NCI-H345 (cell line): Measurements from ENCODE around the gene CEP250.
"Not testable (repeated sequence)": the region's sequence is repeated elsewhere in the genome, so short reads cannot be mapped to it uniquely, and the experiment has no call there.

Source experiments
- DNase-seq: peaks from one replicate; lab custom pipeline; 2025; lab: John Stamatoyannopoulos, UW

The CEP250 gene

DNA sequence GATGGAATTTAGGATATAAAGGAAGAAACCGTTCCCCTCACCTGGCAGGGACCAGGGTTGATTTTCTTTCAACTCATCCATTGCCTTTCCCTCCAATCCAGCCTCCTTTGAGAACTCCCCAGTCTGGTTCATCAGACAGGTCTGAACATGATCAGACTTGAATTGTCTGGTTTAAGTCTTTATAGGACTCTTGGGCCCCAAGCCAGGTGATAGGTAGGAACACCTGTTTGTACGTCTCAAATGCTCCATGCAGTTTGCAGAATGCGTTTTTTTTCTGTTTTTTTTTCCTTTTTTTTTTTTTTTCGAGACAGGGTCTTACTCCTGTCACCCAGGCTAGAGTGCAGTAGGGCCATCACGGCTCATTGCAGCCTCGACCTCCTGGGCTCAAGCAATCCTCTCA is 4.1 kb upstream of the CEP250 start:
- peak; percentile 91 for DNase-seq

GRCh38 chr20:35453647-35454046 is 1.8 kb upstream of the CEP250 start:
- DNase-seq = no peak

DNA sequence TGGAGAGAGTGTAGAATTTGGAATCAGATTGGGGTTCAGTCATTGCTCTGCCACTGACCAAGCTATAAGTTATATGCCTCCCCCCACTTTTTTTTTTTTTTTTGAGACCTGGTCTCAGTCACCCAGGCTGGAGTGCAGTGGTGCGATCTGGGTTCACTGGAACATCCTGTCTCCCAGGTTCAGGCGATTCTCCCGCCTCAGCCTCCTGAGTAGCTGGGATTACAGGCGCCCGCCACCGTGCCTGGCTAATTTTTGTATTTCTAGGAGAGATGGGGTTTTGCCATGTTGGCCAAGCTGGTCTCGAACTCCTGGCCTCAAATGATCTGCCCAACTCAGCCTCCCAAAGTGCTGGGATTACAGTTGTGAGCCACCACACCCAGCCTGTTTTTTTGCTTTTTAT is 1.3 kb downstream of the CEP250 start:
- not testable (repeated sequence) for DNase-seq

GRCh38 chr20:35457539-35457938 is 2.1 kb downstream of the CEP250 start:
- not testable (repeated sequence) for DNase-seq

DNA sequence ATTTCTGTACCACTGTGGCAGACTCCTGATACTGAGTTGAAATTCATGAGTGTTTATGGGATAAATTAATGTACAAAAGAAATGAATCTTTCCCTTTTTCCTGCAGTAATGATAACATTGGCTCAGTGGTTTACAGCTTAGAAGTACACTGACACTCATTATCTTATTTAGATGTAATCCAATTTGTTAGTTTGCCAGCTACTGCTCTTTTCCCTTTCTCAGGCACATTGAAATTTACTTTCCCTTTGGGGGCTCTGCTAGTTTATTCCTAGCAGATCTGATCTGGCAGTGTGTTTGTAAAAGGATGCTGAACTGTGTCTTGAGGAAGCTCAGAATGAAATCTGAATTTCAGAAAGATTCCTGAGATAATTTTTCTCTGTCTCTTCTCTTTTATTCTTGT is 3.0 kb downstream of the CEP250 start:
- no peak for DNase-seq

- peak; percentile 69 for DNase-seq
These were observed 6.2 kb downstream of the CEP250 start for GRCh38 chr20:35461620-35462019.

GRCh38 chr20:35462351-35462750 is 7.0 kb downstream of the CEP250 start:
- DNase-seq = peak; percentile 95

- DNase-seq = peak; percentile 77
These were observed 8.3 kb downstream of the CEP250 start for GRCh38 chr20:35463455-35464300.

- no peak for DNase-seq
These were observed 10.6 kb downstream of the CEP250 start for GRCh38 chr20:35465976-35466375.

GRCh38 chr20:35466856-35467255 is 11.5 kb downstream of the CEP250 start:
- no peak for DNase-seq

DNA sequence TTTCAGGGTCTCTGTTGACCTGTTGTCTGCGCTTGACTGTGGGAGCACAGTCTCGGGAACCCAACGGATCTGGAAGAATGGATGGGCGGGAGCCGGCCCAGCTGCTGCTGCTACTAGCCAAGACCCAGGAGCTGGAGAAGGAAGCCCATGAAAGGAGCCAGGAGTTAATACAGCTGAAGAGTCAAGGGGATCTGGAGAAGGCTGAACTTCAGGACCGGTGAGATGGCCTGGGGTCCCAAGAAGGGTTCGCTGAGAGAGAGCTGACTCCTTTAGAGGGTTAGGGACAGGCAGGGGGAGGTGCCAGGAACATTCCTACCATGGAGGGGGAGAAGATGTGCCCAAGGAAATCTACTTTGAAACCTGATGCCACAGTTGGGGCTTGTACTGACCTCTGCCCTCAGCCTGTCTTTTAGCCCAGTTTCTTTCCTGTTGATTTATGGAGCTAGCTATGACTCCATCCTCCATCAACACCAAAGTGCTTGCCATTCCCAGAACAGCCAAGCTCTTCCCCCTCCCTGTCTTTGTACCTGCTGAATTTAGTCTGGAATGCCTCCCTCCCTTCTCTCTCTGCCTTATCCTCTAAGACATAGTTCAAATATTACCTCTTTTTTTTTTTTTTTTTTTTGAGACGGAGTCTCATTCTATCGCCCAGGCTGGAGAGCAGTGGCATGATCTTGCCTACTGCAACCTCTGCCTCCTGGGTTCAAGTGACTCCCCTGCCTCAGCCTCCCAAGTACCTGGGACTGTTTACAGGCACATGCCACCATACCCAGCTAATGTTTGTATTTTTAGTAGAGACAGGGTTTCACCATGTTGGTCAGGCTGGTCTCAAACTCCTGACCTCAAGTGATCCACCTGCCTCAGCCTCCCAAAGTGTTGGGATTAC is 12.2 kb downstream of the CEP250 start:
- no peak for DNase-seq

GRCh38 chr20:35468671-35469334 is 13.4 kb downstream of the CEP250 start:
- no peak for DNase-seq

DNA sequence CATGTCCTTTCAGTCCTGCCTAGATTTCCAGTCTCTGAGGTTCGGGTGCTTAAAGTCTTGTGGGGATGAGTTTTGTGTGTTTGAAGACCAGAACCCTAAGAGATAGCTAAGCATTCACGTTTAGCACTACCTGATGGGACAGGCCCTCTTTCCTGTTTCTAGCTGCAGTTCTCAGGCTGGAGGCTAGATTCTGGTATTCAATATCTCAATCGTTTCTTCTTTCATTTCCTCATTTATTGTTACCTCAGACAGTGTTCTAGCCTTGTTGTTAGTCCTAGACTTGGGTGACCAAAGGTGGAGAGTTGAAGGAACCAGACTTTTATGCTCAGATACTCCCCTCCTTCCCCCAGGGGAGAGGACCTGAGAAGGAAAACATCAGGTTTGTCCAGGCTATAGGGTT is 16.8 kb downstream of the CEP250 start:
- no peak for DNase-seq

DNA sequence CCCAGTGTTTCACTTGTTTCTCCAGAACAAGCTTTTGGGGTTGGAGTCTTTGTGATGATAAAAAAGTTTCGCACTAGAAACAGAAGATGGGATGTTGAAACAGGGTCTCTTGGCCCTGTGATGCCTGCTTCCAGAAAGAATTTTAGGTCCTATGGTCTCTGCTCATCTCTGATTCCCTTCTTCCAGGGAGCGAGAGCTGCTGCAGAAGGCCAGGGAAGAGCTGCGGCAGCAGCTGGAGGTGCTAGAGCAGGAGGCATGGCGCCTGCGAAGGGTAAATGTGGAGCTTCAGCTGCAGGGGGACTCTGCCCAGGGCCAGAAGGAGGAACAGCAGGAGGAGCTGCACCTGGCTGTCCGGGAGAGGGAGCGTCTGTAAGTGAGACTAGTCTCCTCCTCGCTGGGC is 18.3 kb downstream of the CEP250 start:
- no peak for DNase-seq

GRCh38 chr20:35474303-35474871 is 19.0 kb downstream of the CEP250 start:
- no peak for DNase-seq

DNA sequence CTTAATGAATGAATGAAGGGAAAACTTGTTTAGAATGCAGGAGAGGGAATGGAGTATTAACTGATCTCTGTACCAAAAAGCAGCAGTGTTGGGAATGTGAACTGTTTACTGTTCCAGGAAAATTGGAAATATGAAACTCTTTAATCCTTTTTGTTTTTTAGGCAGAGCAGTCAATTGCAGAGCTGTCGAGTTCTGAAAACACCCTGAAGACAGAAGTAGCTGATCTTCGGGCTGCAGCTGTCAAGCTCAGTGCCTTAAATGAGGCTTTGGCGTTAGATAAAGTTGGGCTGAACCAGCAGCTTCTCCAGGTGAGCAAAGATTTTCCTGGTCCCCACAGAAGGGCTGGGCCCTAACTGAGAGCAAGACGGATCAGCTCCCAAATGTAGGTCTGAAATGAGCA is 20.9 kb downstream of the CEP250 start:
- no peak for DNase-seq

DNA sequence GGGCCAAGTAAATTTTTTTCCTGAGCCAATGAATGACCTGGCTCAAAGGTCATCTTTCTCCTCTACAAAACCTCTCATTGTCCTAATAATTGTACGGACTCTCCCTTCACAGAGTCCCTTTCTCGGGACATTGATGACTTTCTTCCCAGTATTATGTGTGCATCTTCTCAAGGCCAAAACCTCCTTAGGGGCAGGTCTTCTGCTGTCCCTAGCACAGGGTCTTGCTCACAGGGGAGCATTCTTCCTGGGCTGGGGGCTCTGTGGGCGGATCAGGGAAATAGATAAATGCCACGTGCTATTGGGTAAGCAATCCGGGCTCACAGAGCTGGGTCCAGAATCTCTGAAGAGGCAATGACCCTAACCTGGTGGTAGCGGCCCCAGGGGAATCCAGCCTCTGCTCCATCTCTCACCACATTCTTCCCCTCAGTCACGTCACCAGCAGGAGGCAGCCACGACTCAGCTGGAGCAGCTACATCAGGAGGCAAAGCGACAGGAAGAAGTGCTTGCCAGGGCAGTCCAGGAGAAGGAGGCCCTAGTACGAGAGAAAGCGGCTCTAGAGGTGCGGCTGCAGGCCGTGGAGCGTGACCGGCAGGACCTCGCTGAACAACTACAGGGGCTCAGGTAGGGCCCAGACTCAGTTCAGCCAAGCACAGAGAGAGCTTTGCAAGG is 23.5 kb downstream of the CEP250 start:
- DNase-seq = no peak

GRCh38 chr20:35479798-35480197 is 24.4 kb downstream of the CEP250 start:
- DNase-seq = no peak

DNA sequence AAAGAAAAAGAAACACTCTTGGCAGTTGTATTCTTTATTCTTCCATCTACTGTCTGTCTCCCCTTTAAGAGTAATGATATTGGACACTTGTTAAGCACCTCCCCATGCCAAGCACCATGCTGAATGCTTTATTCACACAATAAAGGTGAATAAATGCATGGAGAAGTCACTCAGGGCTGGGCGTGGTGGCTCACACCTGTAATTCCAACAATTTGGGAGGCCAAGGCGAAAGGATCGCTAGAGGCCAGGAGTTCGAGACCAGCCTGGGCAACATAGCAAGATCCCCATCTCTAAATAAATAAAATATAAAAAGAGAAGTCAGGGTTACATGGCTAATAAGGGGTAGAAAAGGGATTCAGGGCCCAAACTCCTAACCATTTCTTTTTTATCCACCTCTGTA is 32.1 kb downstream of the CEP250 start:
- DNase-seq = no peak

DNA sequence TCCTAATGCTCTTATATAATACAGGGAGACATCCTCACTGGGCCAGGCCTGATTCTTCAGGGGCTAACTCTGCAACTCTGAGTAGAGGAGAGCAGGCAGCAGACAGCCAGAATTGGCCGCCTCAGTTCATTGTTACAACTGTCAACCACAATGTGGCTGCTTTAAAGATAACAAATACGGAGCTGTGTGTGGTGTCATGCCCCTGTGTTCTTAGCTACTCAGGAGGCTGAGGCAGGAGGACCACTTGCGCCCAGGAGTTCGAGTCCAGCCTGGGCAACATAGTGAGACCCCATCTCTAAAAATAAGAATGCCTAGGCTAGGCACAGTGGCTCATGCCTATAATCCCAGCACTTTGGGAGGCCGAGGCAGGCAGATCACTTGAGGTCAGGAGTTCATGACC is 34.3 kb downstream of the CEP250 start:
- no peak for DNase-seq

DNA sequence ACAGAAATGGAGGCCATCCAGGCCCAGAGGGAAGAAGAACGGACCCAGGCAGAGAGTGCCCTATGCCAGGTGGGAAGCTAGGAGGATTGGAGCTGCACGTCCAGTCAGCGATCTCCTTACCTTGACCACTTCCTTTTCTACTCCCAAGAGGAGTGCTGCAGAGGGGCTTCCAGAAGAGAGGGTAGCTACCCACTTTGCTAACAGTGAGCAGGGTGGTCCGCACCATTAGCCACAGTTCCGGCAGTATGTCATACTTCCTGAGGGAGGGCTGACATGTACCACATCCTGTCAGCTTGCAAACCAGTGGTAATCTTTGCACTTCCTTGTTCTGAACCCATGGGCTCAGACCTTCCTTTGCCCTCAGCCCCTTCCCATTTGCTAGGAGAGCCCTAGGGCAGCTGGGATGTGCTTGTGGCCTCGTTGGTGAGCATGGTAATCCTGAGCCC is 35.4 kb downstream of the CEP250 start:
- DNase-seq = no peak

DNA sequence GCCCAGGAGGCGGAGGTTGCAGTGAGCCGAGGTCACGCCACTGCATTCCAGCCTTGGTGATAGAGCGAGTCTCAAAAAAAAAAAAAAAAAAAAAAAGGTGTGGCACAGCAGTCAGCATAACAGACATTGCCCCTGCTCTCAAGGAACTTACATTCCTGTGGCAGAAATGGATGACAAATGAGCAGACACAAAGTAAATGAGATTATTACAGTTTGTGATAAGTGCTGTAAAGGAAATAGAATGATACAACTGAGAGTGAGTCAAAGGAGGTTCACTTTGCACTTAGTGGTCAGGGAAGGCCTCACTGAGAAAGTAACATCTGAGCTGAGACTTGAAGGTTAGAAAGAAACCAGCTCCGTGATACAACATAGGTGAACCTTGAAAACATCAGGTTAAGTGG is 36.4 kb downstream of the CEP250 start:
- DNase-seq = no peak
